Adrenal gland (tissue), 12 donors: ENCODE data around the gene TEKT1. TPM values are rescaled to one million over a fixed set of nuclear protein-coding genes. Genes with fewer than 3 reads are reported as not detected.
"Not testable (repeated sequence)": the region's sequence is repeated elsewhere in the genome, so short reads cannot be mapped to it uniquely, and the experiment has no call there.

Experiments
- DNase-seq, 7 donors: peaks; one replicate each; pipeline ENCODE4 v3.0.0-alpha.2; 2019 to 2020
- H3K27ac ChIP-seq, 5 donors: fragments of 200-600 bp; sonication (generic) in 4 of 5; 1 replicate in 3 of 5; 2 replicates in 2 of 5; pipeline versions ENCODE4 v1.5.1 to v1.8.0; 2016 to 2020; ENCODE audit warnings: mild to moderate bottlenecking in 1 of 5
- H3K27me3 ChIP-seq: fragments of 200-600 bp; 2 replicates; pipeline ENCODE4 v1.8.0; 2021
- H3K36me3 ChIP-seq, 2 donors: fragments of 200-600 bp; replicated peaks in 1 of 2; 1 replicate in 1 of 2; 2 replicates in 1 of 2; pipeline versions ENCODE4 v1.5.1 to v1.8.0; 2018 to 2022
- H3K4me1 ChIP-seq, 2 donors: fragments of 200-600 bp; replicated peaks in 1 of 2; 1 replicate in 1 of 2; 2 replicates in 1 of 2; pipeline versions ENCODE4 v1.5.1 to v1.8.0; 2018 to 2021
- H3K4me3 ChIP-seq, 4 donors: fragments of 200-600 bp; sonication (generic) in 3 of 4; one replicate each; pipeline ENCODE4 v1.5.1; 2016 to 2018
- H3K9me3 ChIP-seq, 3 donors: fragments of 200-600 bp; sonication (generic) in 1 of 3; replicated peaks in 1 of 3; 1 replicate in 2 of 3; 2 replicates in 1 of 3; pipeline versions ENCODE4 v1.5.1 to v1.8.0; 2016 to 2021
- POLR2A ChIP-seq, 2 donors: fragments of 450-650 bp; IDR thresholded peaks; one replicate each; pipeline ENCODE4 v1.6.1; 2017; ENCODE audit warnings: antibody characterized with exemption in 2 of 2, mild to moderate bottlenecking in 2 of 2, moderate library complexity in 1 of 2
- WGBS, 4 donors: extraction: QIAGEN DNeasy Blood & Tissue Kit in 2 of 4; methylation state at CpG; one replicate each; pipeline versions ENCODE4 v1.1.5 to v1.1.7; 2013 to 2017; 5-methylcytosine and 5-hydroxymethylcytosine counted together
- intact Hi-C, 2 donors: fragments of 100-400 bp; cut with DNase I; formaldehyde crosslinking; loops; one replicate each; pipeline versions ENCODE4 v1.14.1 to v1.15.0; 2022 to 2023
- polyA plus RNA-seq, 3 donors: library from polyadenylated mRNA; stranded (reverse); fragments of 200-250 nt in 2 of 3; fragments of 350-450 nt in 1 of 3; fragmentation: Illumina TruSeq in 1 of 3; extraction: RNeasy Lipid Tissue Mini Kit (QIAGEN cat#74804) in 1 of 3; gene quantifications; one replicate each; pipeline ENCODE4 v1.2.3, GENCODE V29; 2013 to 2014
- total RNA-seq, 9 donors: library from RNA; depleted of rRNA in 4 of 9; stranded (reverse); fragments of >200 nt in 4 of 9; fragments of 120-200 nt in 1 of 9; fragmentation: NEBNext Ultra II Directional in 1 of 9; extraction: Animal tissue kit (Norgen Biotek cat#: 25700) in 1 of 9; gene quantifications; one replicate each; pipeline versions ENCODE4 v1.1.0 to v1.2.4, GENCODE V29; 2013 to 2023
- TF ChIP-seq, protein P1 (sequence below), 6 experiments: fragments of 450-650 bp in 4 of 6; fragments of 200-600 bp in 2 of 6; sonication (generic) in 1 of 6; IDR thresholded peaks; 1 replicate in 5 of 6; 2 replicates in 1 of 6; pipeline versions ENCODE4 v1.5.1 to v1.8.0; 2016 to 2021; ENCODE audit warnings: antibody characterized with exemption in 6 of 6, mild to moderate bottlenecking in 2 of 6, moderate library complexity in 1 of 6
- donor health status: healthy with polysubstance abuse.
- donor health status: Bipolar disorder and iron deficiency.
- donor health status: DM: yes; HTN: yes; CAD: no.
- donor health status: DM: no; HTN: no; CAD: no.
- donor health status: DM: no; HTN: no; CAD: no.
- donor health status: DM: yes; HTN: yes; CAD: no.

TEKT1 gene
- total and polyA plus RNA-seq, 12 donors, result 0.06 to 0.55 (median 0.16) TPM; not detected in 8

DNA sequence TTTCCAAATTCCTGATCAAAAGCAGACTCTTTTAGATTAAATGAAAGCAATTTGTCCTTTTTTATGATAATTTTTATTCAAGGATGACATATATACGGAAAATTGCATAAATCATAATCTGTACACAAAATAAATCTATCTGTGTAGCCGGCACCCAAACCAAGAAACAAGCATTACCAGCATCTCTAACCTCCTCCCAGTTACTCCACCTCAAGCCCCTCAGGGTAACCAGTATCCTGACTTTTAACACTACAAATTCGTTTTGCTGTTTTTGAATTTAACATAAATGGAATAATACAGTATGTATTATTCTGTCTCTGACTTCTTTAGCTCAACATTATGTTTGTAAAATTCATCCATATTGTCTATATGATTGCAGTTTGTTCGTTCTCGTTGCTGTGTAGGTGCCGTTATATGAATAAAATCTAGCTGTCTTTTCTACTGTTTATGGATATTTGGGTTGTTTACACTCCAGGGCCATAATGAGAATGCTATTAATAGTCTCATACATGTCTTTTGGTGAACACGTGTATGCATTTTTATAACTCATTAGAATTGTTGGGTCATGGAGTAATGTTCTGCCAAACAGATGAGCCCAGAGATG lies 1.0 kb downstream of the TEKT1 start:
- no peaks in the 10 kb centered on the region for H3K36me3 ChIP-seq
- TF ChIP-seq, protein P1, sequence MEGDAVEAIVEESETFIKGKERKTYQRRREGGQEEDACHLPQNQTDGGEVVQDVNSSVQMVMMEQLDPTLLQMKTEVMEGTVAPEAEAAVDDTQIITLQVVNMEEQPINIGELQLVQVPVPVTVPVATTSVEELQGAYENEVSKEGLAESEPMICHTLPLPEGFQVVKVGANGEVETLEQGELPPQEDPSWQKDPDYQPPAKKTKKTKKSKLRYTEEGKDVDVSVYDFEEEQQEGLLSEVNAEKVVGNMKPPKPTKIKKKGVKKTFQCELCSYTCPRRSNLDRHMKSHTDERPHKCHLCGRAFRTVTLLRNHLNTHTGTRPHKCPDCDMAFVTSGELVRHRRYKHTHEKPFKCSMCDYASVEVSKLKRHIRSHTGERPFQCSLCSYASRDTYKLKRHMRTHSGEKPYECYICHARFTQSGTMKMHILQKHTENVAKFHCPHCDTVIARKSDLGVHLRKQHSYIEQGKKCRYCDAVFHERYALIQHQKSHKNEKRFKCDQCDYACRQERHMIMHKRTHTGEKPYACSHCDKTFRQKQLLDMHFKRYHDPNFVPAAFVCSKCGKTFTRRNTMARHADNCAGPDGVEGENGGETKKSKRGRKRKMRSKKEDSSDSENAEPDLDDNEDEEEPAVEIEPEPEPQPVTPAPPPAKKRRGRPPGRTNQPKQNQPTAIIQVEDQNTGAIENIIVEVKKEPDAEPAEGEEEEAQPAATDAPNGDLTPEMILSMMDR (IDR thresholded peaks at IDR 0.05), result no peak
- TF ChIP-seq POLR2A (IDR thresholded peaks at IDR 0.05), result no peak
- peaks cover 0 to 6% of the 10 kb centered on the region in 2 donors for H3K4me1 ChIP-seq
- whole genome bisulfite sequencing, 4 donors, result 60 to 64% (median 62%) methylated on average over 7 of the region's 7 CpGs
- intact Hi-C loops, result no loop called here
- H3K4me3 ChIP-seq, result no peak overlapping the region
- peaks cover 30% of the 10 kb centered on the region for H3K27me3 ChIP-seq
- no peak for DNase-seq
- H3K27ac ChIP-seq, result no peak overlapping the region
- H3K9me3 ChIP-seq, result no peaks in the 10 kb centered on the region

DNA sequence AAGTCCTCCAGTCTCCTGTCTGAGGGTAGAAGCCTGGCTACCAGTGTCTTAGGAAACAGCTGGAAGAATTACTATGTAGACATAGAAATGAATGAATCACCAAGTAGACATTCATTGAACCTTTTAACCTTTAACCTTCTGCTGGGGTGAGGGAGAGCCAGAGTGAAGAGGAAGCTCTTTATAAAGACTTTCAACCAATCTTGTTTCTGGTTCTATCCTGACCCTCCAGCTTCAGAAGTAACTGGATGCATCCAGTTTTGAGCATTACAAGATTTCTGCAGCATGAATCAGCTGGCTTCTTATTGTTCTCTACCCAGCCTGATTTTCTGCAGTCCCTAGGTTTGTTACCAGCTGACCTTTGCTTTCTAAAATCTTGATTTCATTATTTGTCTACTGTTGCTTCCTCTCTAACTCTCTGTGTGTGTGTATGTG lies 8.5 kb downstream of the TEKT1 start:
- Histone ChIP-seq H3K27ac (no peak overlapping the region), H3K27me3 (no peaks in the 10 kb centered on the region), H3K4me3 (no peak overlapping the region), H3K4me1 (no peaks in the 10 kb centered on the region), H3K36me3 (no peaks in the 10 kb centered on the region), H3K9me3 (no peaks in the 10 kb centered on the region)
- intact Hi-C loops, result no loop called here
- no peak for TF ChIP-seq POLR2A (IDR thresholded peaks at IDR 0.05)
- TF ChIP-seq, protein P1 (IDR thresholded peaks at IDR 0.05), result no peak
- DNase-seq, result no peak

DNA sequence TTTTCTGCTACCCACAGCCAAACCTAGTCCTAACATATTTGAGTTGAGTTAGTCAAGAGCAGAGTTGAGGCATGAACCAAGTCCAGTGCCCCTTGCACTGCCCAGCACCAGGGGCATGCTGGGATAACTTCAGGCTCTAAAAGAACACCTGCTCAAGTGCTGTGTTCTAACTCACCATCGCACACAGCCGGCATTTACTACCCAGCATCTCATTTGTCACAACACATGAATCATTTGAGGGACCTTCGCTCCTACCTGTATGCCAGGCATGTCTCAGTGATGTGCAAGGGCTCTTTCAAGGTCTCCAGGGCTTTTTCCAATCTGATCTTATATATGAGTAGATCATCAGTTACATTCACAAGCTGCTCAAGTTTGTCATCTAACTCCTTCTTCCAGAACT lies 12.6 kb downstream of the TEKT1 start:
- H3K4me1 ChIP-seq, result no peaks in the 10 kb centered on the region
- peaks cover 4% of the 10 kb centered on the region for H3K27me3 ChIP-seq
- 76 to 85% (median 83%) methylated on average over 3 of the region's 3 CpGs for WGBS, 4 donors
- TF ChIP-seq, protein P1 (IDR thresholded peaks at IDR 0.05), result no peak
- no peak for TF ChIP-seq POLR2A (IDR thresholded peaks at IDR 0.05)
- no peak overlapping the region for H3K4me3 ChIP-seq
- H3K9me3 ChIP-seq, result no peaks in the 10 kb centered on the region
- intact Hi-C loops, result loop anchor here in 1 of 2 donors (2.0 kb wide), 1 partner anchor 28 kb away; no protein-coding TSS in a partner anchor
- DNase-seq, result no peak
- no peaks in the 10 kb centered on the region for H3K36me3 ChIP-seq
- no peak overlapping the region for H3K27ac ChIP-seq

DNA sequence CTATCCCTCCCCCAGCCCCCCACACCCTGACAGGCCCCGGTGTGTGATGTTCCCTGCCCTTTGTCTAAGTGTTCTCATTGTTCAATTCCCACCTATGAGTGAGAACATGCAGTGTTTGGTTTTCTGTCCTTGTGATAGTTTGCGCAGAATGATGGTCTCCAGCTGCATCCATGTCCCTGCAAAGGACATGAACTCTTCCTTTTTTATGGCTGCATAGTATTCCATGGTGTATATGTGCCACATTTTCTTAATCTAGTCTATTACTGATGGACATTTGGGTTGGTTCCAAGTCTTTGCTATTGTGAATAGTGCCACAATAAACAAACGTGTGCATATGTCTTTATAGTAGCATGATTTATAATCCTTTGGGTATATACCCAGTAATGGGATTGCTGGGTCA lies 15.2 kb downstream of the TEKT1 start:
- H3K4me3 ChIP-seq, H3K27me3 ChIP-seq, H3K36me3 ChIP-seq, H3K27ac ChIP-seq, DNase-seq, intact Hi-C loops, H3K4me1 ChIP-seq, H3K9me3 ChIP-seq: not testable (repeated sequence)
- WGBS, 4 donors, result 76 to 82% (median 77%) methylated on average over 3 of the region's 3 CpGs

DNA sequence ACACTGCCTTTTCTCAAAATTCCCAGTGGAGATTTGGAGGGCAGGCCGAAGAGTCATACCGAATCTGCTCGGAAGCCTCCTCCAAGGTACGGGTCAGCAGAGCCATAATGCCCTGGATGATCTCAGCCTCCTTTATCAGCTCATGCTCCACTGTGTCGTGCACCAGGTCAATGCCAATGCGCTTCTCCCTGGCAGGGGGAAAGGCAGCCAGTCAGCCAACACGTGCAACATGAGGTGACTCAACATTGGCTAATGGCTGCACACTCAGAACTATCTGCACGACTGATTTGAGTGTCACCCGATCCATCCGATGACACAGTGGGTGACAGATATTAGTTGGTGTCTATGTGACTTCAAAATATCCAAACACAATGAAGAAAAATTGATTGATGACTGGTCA lies 15.8 kb downstream of the TEKT1 start:
- H3K9me3 ChIP-seq, result no peaks in the 10 kb centered on the region
- TF ChIP-seq, protein P1 (IDR thresholded peaks at IDR 0.05), result no peak
- TF ChIP-seq POLR2A (IDR thresholded peaks at IDR 0.05), result no peak
- intact Hi-C loops, result no loop called here
- peaks cover 9% of the 10 kb centered on the region for H3K27me3 ChIP-seq
- WGBS, 4 donors, result 45 to 64% (median 54%) methylated on average over 10 of the region's 10 CpGs
- H3K4me1 ChIP-seq, result no peaks in the 10 kb centered on the region
- no peaks in the 10 kb centered on the region for H3K36me3 ChIP-seq
- H3K4me3 ChIP-seq, result no peak overlapping the region
- DNase-seq, result peak; percentile 45 to 74 (median 62)
- H3K27ac ChIP-seq, result no peak overlapping the region
